Thoracic aorta (tissue), 2 donors: ENCODE measurements around the gene PHF20. TPM values are rescaled to one million over a fixed set of nuclear protein-coding genes. Genes with fewer than 3 reads are reported as not detected.

Experiments
- ATAC-seq: fragments of 150-250 bp; one replicate; pipeline ENCODE4 v1.8.0; 2017; ENCODE audit warnings: low read depth; ENCODE audit not compliant: insufficient number of reproducible peaks, low FRiP score
- DNase-seq: peaks from one replicate; pipeline ENCODE4 v3.0.0-alpha.2; 2020; ENCODE audit warnings: low spot score
- H3K27ac ChIP-seq, 2 donors: fragments of 200-600 bp; sonication (generic); 1 replicate in 1 of 2; 2 replicates in 1 of 2; pipeline ENCODE4 v1.5.1; 2016; ENCODE audit warnings: mild to moderate bottlenecking in 2 of 2, moderate library complexity in 2 of 2
- H3K27me3 ChIP-seq: fragments of 200-600 bp; sonication (generic); replicated peaks from 2 replicates; pipeline ENCODE4 v1.6.0; 2016; ENCODE audit warnings: mild to moderate bottlenecking; ENCODE audit not compliant: insufficient read depth
- H3K36me3 ChIP-seq: fragments of 200-600 bp; sonication (generic); one replicate; pipeline ENCODE4 v1.5.1; 2016
- H3K4me1 ChIP-seq, 2 donors: fragments of 200-600 bp; sonication (generic); 1 replicate in 1 of 2; 2 replicates in 1 of 2; pipeline versions ENCODE4 v1.5.1 to v1.6.0; 2016; ENCODE audit warnings: low read depth in 2 of 2, mild to moderate bottlenecking in 1 of 2; ENCODE audit not compliant: control insufficient read depth in 1 of 2
- H3K4me3 ChIP-seq: fragments of 200-600 bp; sonication (generic); 2 replicates; pipeline ENCODE4 v1.5.1; 2016; ENCODE audit warnings: mild to moderate bottlenecking
- H3K9me3 ChIP-seq: fragments of 200-600 bp; sonication (generic); 2 replicates; pipeline ENCODE4 v1.5.1; 2016
- total RNA-seq, 2 donors: library from RNA; depleted of rRNA; stranded (reverse); fragments of >200 nt; gene quantifications; one replicate each; pipeline versions ENCODE4 v1.1.0 to v1.2.3, GENCODE V29; 2016
- TF ChIP-seq, protein P1 (sequence below): fragments of 200-600 bp; sonication (generic); IDR thresholded peaks from one replicate; pipeline ENCODE4 v1.5.1; 2019; ENCODE audit warnings: antibody characterized with exemption

Gene PHF20
- total RNA-seq, 2 donors from 2014 or later, result 35.8 to 46.8 TPM

DNA sequence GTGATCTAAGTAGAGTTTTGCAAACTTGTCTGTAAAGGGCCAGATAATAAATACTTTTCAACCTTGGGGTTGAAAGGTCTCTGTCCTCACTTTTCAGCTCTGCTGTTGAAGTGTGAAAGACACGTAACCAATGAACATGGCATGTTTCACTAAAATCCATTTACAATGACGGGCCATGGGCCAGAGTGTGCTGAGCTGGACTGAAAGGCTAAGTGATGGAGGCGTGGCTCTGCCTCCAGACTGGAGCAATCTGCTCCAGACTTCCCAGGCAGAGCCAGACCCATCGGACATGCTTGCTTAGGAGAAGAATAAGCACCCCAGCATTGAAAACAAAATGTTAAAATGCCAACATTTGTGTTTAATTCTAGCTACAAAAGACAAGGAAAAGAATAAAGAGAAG, 141.1 kb downstream of the PHF20 start:
- H3K27ac ChIP-seq, result no peak overlapping the region
- H3K27me3 ChIP-seq, result no peaks in the 10 kb centered on the region
- TF ChIP-seq, protein P1, sequence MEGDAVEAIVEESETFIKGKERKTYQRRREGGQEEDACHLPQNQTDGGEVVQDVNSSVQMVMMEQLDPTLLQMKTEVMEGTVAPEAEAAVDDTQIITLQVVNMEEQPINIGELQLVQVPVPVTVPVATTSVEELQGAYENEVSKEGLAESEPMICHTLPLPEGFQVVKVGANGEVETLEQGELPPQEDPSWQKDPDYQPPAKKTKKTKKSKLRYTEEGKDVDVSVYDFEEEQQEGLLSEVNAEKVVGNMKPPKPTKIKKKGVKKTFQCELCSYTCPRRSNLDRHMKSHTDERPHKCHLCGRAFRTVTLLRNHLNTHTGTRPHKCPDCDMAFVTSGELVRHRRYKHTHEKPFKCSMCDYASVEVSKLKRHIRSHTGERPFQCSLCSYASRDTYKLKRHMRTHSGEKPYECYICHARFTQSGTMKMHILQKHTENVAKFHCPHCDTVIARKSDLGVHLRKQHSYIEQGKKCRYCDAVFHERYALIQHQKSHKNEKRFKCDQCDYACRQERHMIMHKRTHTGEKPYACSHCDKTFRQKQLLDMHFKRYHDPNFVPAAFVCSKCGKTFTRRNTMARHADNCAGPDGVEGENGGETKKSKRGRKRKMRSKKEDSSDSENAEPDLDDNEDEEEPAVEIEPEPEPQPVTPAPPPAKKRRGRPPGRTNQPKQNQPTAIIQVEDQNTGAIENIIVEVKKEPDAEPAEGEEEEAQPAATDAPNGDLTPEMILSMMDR, result no peak
- no peaks in the 10 kb centered on the region for H3K4me1 ChIP-seq
- DNase-seq (no peak), ATAC-seq (no peak)
- H3K4me3 ChIP-seq, result no peak overlapping the region
- peaks cover 21% of the 10 kb centered on the region for H3K36me3 ChIP-seq
- no peaks in the 10 kb centered on the region for H3K9me3 ChIP-seq

DNA sequence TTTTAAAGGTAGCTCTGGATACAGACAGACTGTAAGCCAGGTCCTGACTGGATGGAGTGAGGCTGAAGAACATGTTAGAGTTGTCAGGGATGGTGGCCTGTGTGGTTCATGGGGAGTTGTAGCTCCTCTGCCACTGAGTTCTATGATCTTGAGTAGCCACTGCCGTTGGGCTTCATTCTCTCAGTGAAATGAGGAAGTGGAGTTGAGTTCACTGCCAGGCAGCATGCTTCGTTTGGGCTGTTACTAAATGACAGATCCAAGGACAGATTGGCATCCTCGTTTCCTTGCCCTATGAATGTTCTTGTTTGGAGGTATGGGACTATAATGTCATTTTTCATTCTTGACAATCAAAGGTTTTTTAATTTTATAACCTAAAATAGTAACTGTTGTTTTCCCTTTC, 145.3 kb downstream of the PHF20 start:
- no peak for DNase-seq
- Histone ChIP-seq H3K27ac (no peak overlapping the region), H3K4me1 (no peaks in the 10 kb centered on the region), H3K9me3 (no peaks in the 10 kb centered on the region), H3K4me3 (no peak overlapping the region), H3K36me3 (peaks cover 38% of the 10 kb centered on the region), H3K27me3 (no peaks in the 10 kb centered on the region)
- ATAC-seq, result no peak
- TF ChIP-seq, protein P1, result no peak

DNA sequence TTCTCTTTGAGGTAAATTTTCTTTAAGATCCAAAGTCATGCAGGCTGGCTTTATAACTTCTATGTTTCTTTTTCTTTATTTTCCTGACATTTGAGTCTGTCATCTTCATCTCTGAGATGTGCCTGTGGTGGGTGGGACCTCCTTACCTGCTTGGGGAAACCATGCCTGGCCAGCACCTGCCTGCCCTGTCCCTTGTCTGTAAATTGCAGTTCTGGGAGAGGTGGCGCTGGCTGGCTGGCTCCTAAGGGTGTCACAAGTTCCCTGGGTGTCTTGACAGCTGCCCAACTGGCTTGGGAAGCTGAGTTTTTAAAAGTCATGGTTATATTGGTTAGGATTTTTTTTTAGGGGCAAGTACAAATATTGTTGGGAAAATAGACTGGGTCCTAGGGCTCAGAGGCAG, 146.2 kb downstream of the PHF20 start:
- Histone ChIP-seq H3K9me3 (no peaks in the 10 kb centered on the region), H3K36me3 (peaks cover 38% of the 10 kb centered on the region), H3K27me3 (no peaks in the 10 kb centered on the region), H3K27ac (no peak overlapping the region), H3K4me3 (no peak overlapping the region), H3K4me1 (no peaks in the 10 kb centered on the region)
- ATAC-seq (no peak), DNase-seq (no peak)
- TF ChIP-seq, protein P1, result no peak

DNA sequence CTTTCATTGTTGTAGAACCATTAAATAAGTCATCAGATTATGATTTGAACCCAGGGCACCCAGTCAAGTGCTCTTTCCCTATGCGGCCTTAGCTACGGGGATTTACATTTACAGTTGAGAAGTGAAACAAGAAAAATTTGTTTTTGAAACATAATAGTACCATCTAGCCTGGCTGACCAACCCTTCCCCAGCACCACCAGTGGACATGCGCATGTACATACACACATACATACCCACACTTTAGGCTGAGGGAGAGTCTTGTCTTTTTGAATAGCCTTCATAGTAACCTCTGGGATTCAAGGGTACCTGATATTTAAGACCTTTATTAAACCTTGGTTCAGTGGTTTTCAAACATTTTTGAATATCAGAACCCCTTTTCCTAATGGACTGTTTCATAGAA, 148.7 kb downstream of the PHF20 start:
- Histone ChIP-seq H3K27ac (no peak overlapping the region), H3K27me3 (no peaks in the 10 kb centered on the region), H3K4me1 (no peaks in the 10 kb centered on the region), H3K4me3 (no peak overlapping the region), H3K9me3 (no peaks in the 10 kb centered on the region), H3K36me3 (peaks cover 33% of the 10 kb centered on the region)
- TF ChIP-seq, protein P1, result no peak
- DNase-seq (no peak), ATAC-seq (no peak)

DNA sequence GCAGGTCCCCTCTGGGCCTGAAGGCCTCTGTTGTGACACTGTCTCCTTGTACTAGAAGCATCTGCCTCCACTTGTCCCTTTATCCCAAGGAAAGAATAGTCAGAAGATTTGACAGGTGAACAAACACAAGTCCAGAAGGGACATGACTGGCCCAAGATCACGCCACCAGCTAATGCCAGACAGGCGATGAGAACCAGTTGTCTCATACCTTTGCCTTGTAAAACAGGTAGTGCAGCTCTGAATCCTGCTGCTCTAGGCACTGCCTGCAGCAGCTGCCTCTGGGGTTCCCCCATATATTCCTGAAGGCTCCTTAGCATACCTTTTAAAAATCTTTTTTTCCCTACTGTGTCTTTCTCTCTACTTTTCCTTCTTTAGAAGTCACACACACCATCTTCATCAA, 157.5 kb downstream of the PHF20 start:
- no peak overlapping the region for H3K27ac ChIP-seq
- no peak overlapping the region for H3K4me3 ChIP-seq
- no peaks in the 10 kb centered on the region for H3K9me3 ChIP-seq
- peaks cover 31% of the 10 kb centered on the region for H3K36me3 ChIP-seq
- H3K4me1 ChIP-seq, result no peaks in the 10 kb centered on the region
- no peaks in the 10 kb centered on the region for H3K27me3 ChIP-seq
- TF ChIP-seq, protein P1, result no peak
- ATAC-seq (no peak), DNase-seq (no peak)
